Stimulated activated CD8-positive, alpha-beta memory T cell treated with anti-CD3 and anti-CD28 coated beads, Interleukin-15, amount 100 ng/mL, for 1 hour (primary cell): ENCODE measurements around the gene ZNF394.

Experiments used
- DNase-seq: peaks from one replicate; pipeline ENCODE4 v3.0.0-alpha.2; 2020; ENCODE audit warnings: low read depth

The ZNF394 gene

GRCh38 chr7:99449326-99449725, 50.8 kb downstream of the ZNF394 start:
- DNase-seq = no peak

- DNase-seq = no peak
Measured at GRCh38 chr7:99448855-99449254, 51.2 kb downstream of the ZNF394 start.

GRCh38 chr7:99447943-99448342, 52.1 kb downstream of the ZNF394 start:
- no peak for DNase-seq

GRCh38 chr7:99446096-99446495, 54.0 kb downstream of the ZNF394 start:
- DNase-seq = no peak
